Measurements from ENCODE around the gene CACTIN. TPM values are rescaled to one million over a fixed set of nuclear protein-coding genes. Genes with fewer than 3 reads are reported as not detected.

The CACTIN gene
- total RNA-seq, 1 experiment from 2014 or later: 18.6 TPM

- Histone ChIP-seq H3K4me1 (replicated peaks; ENCODE audit: insufficient read depth) (no peaks in the 10 kb centered on the region), H3K27ac (no peak overlapping the region), H4K20me1 (ENCODE audit: insufficient read depth) (no peaks in the 10 kb centered on the region; the same call in 1 of the 2 replicates), H3K9me3 (ENCODE audit: insufficient read depth, low read depth) (no peaks in the 10 kb centered on the region), H3K9me2 (ENCODE audit: insufficient read depth) (no peaks in the 10 kb centered on the region), H3K27me3 (ENCODE audit: insufficient read depth, low read depth) (no peaks in the 10 kb centered on the region), H3K79me2 (ENCODE audit: low read depth) (no peaks in the 10 kb centered on the region), H3K4me2 (no peak overlapping the region), H3K4me3 (no peak overlapping the region), H2AFZ (no peak overlapping the region), H3F3A (ENCODE audit: insufficient read depth, low read depth) (no peaks in the 10 kb centered on the region), H3K36me3 (ENCODE audit: low read depth) (no peaks in the 10 kb centered on the region)
- ChIA-PET CTCF (no interaction called here), POLR2A (ENCODE audit: unreplicated experiment) (no interaction called here)
- intact Hi-C loops (cut with micrococcal nuclease; ENCODE audit: unreplicated experiment): loop anchor here (1.0 to 5.0 kb wide), 2 partner anchors 183 to 541 kb away; no protein-coding TSS in a partner anchor
- DNase-seq: peak in 1 of 2 experiments; percentile 53
- no TSS peak for BruUV-seq (replicated peaks)
- TF ChIP-seq EZH2 (IDR thresholded peaks at IDR 0.05; ENCODE audit: low read depth) (no peak), CTCF (conservative IDR thresholded peaks at IDR 0.05) (peak; percentile 93)
Measured at GRCh38 chr19:3665681-3666544, 39.3 kb upstream of the CACTIN start.

- Histone ChIP-seq H3K9me2 (ENCODE audit: insufficient read depth) (no peaks in the 10 kb centered on the region), H3K4me3 (no peak overlapping the region), H3K27me3 (ENCODE audit: insufficient read depth, low read depth) (no peaks in the 10 kb centered on the region), H3K4me1 (replicated peaks; ENCODE audit: insufficient read depth) (no peaks in the 10 kb centered on the region), H3K4me2 (no peak overlapping the region), H3K27ac (no peak overlapping the region), H3K79me2 (ENCODE audit: low read depth) (no peaks in the 10 kb centered on the region), H2AFZ (no peak overlapping the region), H3K36me3 (ENCODE audit: low read depth) (no peaks in the 10 kb centered on the region), H3K9me3 (ENCODE audit: insufficient read depth, low read depth) (no peaks in the 10 kb centered on the region), H4K20me1 (ENCODE audit: insufficient read depth) (no peaks in the 10 kb centered on the region; the same call in 1 of the 2 replicates), H3F3A (ENCODE audit: insufficient read depth, low read depth) (no peaks in the 10 kb centered on the region)
- intact Hi-C loops (cut with micrococcal nuclease; ENCODE audit: unreplicated experiment): loop anchor here (5.0 kb wide), 1 partner anchor 542 kb away; no protein-coding TSS in a partner anchor
- DNase-seq: no peak
- BruUV-seq (replicated peaks): no TSS peak
- POLR2A ChIA-PET (ENCODE audit: unreplicated experiment): no interaction called here
- TF ChIP-seq CTCF (conservative IDR thresholded peaks at IDR 0.05): no peak
- no peak for TF ChIP-seq EZH2 (IDR thresholded peaks at IDR 0.05; ENCODE audit: low read depth)
- CTCF ChIA-PET: no interaction called here
Measured at GRCh38 chr19:3664879-3665642, 38.5 kb upstream of the CACTIN start.

GRCh38 chr19:3663838-3664237, 37.2 kb upstream of the CACTIN start:
- H2AFZ ChIP-seq: no peak overlapping the region
- no peak for DNase-seq
- no peaks in the 10 kb centered on the region; the same call in 1 of the 2 replicates for H4K20me1 ChIP-seq (ENCODE audit: insufficient read depth)
- TF ChIP-seq CTCF (conservative IDR thresholded peaks at IDR 0.05) (no peak), EZH2 (IDR thresholded peaks at IDR 0.05; ENCODE audit: low read depth) (no peak)
- H3K4me2 ChIP-seq: no peak overlapping the region
- BruUV-seq (replicated peaks): no TSS peak
- H3F3A ChIP-seq (ENCODE audit: insufficient read depth, low read depth): no peaks in the 10 kb centered on the region
- no peak overlapping the region for H3K4me3 ChIP-seq
- no peaks in the 10 kb centered on the region for H3K9me2 ChIP-seq (ENCODE audit: insufficient read depth)
- no peaks in the 10 kb centered on the region for H3K27me3 ChIP-seq (ENCODE audit: insufficient read depth, low read depth)
- ChIA-PET CTCF (no interaction called here), POLR2A (ENCODE audit: unreplicated experiment) (no interaction called here)
- H3K79me2 ChIP-seq (ENCODE audit: low read depth): no peaks in the 10 kb centered on the region
- H3K36me3 ChIP-seq (ENCODE audit: low read depth): no peaks in the 10 kb centered on the region
- H3K9me3 ChIP-seq (ENCODE audit: insufficient read depth, low read depth): no peaks in the 10 kb centered on the region
- H3K27ac ChIP-seq: no peak overlapping the region
- intact Hi-C loops (cut with micrococcal nuclease; ENCODE audit: unreplicated experiment): no loop called here
- no peaks in the 10 kb centered on the region for H3K4me1 ChIP-seq (replicated peaks; ENCODE audit: insufficient read depth)
